SK-MEL-5 (cell line): ENCODE measurements around the gene CENPK. TPM values are rescaled to one million over a fixed set of nuclear protein-coding genes. Genes with fewer than 3 reads are reported as not detected.
"Not testable (repeated sequence)": the region's sequence is repeated elsewhere in the genome, so short reads cannot be mapped to it uniquely, and the experiment has no call there.

Experiments used
- DNase-seq: peaks from one replicate; pipeline ENCODE4 v3.0.0-alpha.2; 2016; ENCODE audit warnings: low read depth, low spot score
- in situ Hi-C: cut with HindIII; loops from 2 replicates; pipeline ENCODE4 v1.10.0; 2016; ENCODE audit warnings: low sequenced_read_pairs, high pct_unique_total_duplicates, low pct_unique_long_range_greater_than_20kb
- total RNA-seq: library from RNA; depleted of rRNA; stranded (reverse); fragments of >200 nt; shearing (Covaris generic); gene quantifications from 2 replicates; pipeline ENCODE4 v1.2.3, GENCODE V29; 2014

The CENPK gene
- total RNA-seq, 1 experiment from 2014 or later, result 28.2 TPM

DNA sequence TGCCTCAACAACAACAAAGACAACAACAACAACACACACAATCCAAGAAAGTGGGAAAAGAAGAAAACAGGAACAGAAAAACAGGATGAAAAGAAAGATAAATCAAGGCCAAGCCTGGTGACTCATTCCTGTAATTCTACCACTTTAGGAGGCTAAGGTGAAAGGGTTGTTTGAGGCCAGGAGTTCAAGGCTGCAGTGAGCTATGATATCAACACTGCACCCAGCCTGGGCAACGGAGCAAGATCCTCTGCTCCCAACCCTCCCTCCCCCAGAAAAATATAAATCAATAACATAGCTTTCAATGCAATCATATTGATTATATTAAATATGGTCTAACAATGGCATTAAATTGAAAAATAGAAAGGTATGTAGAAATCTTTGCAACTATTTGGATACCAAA is 32.1 kb downstream of the CENPK start:
- DNase-seq, result no peak
- in situ Hi-C loops, result no loop called here

DNA sequence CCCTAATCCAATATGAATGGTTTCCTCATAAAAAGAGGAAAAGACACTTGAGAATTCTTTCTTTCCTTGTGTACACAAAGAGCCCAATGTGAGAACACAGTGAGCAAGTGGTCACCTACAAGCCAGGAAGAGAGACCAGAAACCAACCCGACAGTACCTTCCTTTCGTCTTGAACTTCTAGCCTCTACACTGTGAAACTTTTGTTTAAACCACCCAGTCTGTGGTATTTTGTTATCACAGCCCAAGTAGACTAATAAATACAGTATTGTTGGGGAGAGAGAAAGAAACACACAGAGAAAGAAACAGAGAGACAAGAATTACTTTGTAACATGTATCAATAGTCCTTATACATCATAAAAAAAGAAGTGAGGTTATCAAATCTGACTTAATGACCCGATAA is 37.2 kb downstream of the CENPK start:
- DNase-seq, result peak; percentile 96
- in situ Hi-C loops, result no loop called here

DNA sequence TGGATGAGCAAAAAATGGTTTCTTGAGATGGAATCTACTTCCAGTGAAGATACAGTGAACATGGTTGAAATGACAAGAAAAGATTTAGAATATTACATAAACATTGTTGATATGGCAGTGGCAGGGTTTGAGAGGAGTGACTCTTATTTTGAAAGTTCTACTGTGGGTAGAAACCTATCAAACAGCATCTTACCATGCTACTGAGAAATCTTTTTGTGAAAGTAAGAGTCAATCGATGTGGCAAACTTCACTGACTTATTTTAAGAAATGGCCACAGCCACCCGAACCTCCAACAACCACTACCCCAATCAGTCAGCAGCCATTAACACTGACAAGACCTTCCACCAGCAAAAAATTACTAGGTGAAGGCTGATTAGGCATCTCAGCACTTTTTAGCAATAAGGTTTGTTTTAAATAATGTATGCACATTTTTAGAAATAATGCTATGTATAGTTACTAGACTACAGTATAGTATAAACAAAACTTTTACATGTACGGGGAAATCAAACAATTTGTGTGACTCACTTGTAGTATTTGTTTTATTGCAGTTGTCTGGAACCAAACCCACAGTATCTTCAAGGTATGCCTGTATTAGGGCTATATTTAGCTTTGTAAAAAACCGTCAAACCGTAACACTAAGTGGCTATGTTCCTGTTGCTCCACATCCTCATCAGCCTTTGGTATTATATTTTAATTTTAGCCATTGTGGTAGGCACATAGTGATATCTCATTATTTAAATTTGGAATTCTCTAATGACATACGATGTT is 50.6 kb downstream of the CENPK start:
- no peak for DNase-seq
- in situ Hi-C loops, result no loop called here

DNA sequence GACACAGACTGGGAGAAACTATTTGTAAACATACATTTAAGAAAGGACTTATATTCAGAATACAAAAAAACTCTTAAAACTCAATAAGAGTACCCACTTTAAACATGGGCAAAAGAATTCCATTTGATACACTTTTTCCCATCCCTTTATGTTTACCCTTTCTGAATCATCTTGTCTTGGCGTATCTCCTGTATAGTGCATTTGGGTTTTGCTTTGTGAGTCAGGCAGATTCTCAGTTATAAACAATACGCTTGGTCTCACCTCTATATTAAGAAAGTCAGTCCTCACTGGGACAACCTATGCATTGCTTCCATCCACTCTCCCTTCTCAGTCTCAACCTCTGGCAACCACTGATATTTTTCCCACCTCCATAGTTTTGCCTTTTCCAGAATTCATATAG is 54.0 kb downstream of the CENPK start:
- no peak for DNase-seq
- in situ Hi-C loops, result no loop called here

DNA sequence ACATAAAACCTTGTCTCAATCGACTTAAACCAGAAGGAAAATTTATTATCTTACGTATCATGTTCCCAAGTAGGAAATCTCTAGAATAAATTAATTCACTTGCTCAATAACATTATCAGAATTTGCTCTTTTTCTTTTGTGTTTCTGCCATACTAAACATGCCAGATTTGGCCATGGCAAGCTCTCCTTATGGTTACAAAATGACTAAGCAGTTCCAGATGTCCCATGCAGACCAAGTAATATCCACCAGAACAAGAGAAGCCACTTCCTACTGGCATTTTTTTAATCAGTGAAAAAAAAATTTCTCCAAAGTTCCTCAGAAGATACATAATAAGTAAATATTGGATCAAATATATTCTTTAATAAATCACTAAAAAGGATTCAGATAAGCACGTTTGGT is 56.0 kb downstream of the CENPK start:
- in situ Hi-C loops, result no loop called here

DNA sequence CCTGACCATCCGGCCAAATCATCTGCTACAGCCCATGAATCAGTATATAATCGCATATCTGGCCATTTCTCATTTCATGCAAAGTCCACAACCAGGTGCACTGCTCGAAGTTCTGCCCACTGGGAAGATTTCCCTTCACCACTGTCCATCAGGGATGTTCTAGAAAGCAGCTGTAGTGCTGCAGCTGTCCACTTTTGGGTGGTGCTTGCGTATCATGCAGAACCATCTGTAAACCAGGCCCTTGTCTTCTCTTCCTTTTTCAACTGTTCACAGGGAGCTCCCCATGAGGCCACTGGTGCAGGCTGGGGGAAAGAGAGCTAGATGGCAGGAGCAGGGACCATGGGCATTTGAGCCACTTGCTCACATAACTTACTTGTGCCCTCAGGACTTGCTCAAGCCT is 73.8 kb downstream of the CENPK start:
- no peak for DNase-seq
- in situ Hi-C loops, result loop anchor here (25.0 kb wide), 2 partner anchors 377 to 677 kb away; no protein-coding TSS in a partner anchor

More for the DNA sequence above, 56.0 kb downstream of the CENPK start:
- DNase-seq, result no peak

DNA sequence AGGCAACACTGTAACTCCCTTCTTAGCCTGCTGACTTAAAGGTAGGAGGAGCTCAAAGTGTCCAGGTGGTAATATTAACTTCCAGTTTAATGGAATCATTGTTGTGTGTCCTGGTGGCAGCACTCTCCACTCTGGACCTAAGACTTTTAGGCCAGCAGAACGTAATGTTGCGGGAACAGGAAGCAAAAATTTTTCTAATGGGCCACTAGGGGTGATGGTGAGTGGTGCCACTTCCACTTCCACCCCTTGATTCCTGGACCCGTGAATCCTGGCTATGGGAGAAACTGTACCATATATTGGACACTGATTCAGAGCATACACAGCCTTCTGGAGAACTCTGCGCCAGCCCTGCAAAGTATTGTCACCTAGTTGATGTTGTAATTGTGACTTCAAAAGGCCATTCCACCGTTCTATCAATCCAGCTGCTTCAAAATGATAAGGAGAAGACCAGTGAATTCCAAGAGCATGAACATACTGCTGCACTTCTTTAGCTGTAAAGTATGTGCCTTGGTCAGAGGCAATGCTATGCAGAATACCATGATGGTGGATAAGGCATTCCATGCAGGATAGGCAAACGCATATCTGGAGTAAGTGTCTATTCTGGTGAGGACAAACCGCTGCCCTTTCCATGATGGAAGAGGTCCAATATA is 74.8 kb downstream of the CENPK start:
- in situ Hi-C loops, result loop anchor here (25.0 kb wide), 2 partner anchors 376 to 676 kb away; no protein-coding TSS in a partner anchor
- DNase-seq, result peak; percentile 26

DNA sequence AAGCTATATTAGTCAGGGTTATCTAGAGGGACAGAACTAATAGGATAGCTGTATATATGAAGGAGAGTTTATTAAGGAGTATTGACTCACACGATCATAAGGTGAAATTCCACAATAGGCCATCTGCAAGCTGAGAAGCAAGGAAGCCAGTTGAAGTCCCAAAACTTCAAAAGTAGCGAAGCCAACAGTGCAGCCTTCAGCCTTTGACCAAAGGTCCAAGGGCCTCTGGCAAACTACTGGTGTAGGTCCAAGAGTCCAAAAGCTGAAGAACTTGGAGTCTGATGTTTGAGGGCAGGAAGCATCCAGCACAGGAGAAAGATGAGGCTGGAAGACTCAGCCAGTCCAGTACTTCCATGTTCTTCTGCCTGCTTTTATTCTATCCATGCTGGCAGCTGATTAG is 76.2 kb downstream of the CENPK start:
- DNase-seq, result not testable (repeated sequence)
- in situ Hi-C loops, result loop anchor here (25.0 kb wide), 2 partner anchors 375 to 675 kb away; no protein-coding TSS in a partner anchor

DNA sequence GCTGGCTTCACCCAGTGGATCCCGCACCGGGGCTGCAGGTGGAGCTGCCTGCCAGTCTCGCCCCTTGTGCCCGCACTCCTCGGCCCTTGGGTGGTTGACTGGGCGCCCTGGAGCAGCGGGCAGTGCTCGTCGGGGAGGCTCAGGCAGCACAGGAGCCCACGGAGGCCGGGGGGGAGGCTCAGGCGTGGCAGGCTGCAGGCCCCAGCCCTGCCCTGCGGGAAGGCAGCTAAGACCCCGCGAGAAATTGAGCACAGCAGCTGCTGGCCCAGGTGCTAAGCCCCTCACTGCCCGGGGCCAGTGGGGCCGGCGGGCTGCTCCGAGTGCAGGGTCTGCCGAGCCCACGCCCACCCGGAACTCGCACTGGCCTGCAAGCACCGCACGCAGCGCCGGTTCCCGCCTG is 77.6 kb downstream of the CENPK start:
- DNase-seq, result no peak
- in situ Hi-C loops, result loop anchor here (25.0 kb wide), 2 partner anchors 373 to 673 kb away; no protein-coding TSS in a partner anchor

DNA sequence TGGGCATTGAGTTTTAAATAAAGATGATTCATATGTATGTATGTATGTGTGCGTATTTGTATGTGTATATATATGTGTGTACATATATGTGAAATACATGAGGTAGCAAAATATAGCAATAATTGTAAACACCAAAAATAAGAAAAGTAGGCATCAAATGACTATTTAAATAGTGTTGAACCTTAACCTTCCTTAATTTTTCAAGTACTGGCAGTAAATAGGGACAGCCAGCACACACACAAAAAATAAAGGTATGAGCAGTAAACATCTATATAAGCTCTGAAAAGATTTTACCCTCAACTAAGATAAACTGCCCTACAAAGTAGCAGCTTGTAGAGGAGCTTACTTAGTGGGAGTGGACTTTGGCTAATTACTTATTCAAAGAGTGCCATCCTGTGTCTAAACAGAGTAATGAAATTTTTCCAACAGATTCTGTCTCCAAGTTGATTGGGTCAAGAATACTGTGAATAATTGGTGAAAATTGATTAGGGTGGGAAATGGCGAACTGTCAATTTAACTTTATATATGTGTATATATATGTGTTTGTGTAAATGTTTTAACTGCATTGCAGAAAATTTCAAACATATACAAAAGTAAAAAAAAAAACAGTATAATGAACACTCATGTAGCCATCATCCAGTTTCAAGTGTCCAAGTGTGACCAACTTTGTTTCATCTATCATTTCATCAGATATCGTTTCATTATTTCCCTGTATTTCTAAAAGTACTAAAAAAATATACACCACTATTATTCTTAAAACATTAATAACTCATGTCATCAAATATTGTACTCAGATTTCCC is 79.2 kb downstream of the CENPK start:
- DNase-seq, result peak; percentile 76
- in situ Hi-C loops, result loop anchor here (25.0 kb wide), 2 partner anchors 371 to 671 kb away; no protein-coding TSS in a partner anchor

DNA sequence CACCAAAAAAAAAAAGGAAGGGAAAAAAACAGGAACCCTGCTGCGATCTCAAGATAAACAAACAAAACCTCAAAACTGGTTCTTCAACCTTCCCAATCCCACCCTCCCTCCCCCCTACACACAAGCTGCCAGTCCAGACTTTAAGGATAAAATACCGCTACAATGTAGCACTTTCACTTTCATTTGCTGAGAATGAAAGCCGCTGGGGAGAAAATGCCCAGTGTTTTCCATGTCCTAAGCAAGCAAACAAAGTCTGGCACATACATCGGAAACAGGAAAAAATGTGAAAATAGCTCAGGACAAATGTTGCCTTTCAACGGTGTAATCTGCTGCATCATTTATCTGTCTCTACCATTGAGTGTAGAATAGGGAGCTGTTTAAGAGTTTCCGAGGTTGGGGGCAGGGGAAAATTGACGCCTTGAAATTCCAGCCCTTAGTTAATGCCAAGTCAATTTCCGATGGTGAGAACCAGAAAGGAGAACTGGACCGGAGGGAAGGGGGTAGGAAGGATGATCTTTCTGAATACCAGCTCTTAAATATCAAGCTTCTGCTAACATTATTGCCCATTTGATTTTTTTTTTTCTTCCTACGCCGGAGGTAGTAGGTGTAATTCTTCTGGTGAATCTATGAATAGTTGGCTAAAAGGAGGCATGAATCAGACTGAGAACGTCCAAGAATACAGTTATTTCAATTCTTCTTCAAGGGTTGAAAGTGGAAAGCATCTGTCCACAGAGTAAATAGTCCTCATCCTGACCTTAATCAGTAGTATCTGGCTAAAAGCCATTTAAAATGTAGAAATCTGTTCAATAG is 80.0 kb downstream of the CENPK start:
- DNase-seq, result peak; percentile 47
- in situ Hi-C loops, result loop anchor here (25.0 kb wide), 2 partner anchors 371 to 671 kb away; no protein-coding TSS in a partner anchor

DNA sequence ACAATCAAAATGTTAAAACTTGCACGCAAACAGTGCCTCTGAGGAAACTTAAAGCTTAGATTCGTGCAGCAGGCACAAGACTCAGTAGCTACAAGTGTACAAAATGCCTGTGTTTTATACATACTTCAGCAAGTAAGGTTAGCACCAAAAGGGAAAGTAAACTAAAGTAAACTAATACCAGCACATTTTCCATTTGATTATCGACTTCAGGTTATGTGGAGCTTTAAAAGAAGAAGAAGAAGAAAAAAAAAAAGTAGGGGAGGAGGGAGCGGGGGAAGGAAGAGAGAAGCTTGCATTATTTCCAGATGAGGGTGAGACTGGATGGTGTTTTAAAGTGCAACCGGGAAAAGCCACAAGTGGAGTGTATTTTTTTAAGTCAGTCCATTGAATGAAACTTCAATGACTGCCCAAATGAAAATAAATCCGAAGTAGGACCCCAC is 80.7 kb downstream of the CENPK start:
- DNase-seq, result peak; percentile 28
- in situ Hi-C loops, result loop anchor here (25.0 kb wide), 2 partner anchors 370 to 670 kb away; no protein-coding TSS in a partner anchor

DNA sequence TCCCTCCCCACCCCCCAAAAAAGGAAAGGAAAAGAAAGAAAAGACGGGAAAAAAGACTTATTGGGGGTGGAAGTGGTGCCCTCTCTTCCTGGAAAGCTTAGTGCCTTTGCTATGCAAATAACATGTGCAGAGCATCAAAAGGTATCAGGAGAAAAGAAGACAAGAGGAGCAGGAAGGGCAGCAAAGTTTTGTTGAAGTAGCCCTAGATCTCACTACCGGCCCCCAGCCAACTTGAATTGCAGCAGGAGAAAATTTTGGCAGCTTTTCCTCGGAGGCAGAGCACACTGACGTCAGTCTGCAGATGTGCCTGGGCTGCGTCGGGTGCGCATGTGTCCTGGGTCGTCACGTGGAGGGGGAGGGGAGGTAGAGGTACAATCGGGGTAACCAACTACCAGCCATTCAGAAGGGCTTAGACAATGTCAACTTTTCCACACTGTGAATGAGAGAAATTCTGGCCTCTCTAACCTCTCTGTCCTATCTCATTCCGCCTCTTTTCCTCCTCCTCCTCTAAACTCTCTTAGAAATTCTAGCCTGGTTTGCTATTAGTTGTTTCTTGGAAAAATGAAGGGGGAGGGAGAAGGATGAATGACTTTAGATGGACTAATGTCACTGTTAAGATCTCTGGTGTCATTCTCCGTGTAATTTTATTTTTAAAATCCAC is 81.2 kb downstream of the CENPK start, which contains the start of gene ADAMTS6:
ADAMTS6 (minus strand) TSS at position 286 of the 661 bp plus-strand sequence. CDS start 8,247 bp downstream, outside the sequence.
- DNase-seq, result peak; percentile 89
- in situ Hi-C loops, result loop anchor here (25.0 kb wide), 2 partner anchors 369 to 669 kb away; no protein-coding TSS in a partner anchor

DNA sequence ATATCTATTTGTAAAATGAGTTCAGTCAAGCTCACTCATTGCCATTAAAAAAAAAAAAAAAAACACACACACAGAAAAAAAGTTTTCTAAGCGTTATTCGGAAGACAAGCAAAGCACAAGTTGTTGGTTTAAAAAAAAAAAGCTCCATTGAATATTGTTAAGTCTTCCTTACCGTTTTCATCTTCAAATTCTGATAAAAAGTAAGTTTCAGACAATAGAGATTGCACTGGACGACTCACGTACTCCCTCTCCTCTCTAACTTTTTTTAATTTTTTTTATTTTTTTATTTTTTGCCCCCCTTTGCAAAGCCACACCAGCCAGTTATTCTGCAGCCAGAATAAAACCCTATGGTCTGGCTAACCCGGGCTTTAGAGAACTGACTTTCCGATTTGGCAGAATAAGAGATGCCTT is 81.8 kb downstream of the CENPK start:
- peak; percentile 1 for DNase-seq
- in situ Hi-C loops, result loop anchor here (25.0 kb wide), 2 partner anchors 369 to 669 kb away; no protein-coding TSS in a partner anchor

DNA sequence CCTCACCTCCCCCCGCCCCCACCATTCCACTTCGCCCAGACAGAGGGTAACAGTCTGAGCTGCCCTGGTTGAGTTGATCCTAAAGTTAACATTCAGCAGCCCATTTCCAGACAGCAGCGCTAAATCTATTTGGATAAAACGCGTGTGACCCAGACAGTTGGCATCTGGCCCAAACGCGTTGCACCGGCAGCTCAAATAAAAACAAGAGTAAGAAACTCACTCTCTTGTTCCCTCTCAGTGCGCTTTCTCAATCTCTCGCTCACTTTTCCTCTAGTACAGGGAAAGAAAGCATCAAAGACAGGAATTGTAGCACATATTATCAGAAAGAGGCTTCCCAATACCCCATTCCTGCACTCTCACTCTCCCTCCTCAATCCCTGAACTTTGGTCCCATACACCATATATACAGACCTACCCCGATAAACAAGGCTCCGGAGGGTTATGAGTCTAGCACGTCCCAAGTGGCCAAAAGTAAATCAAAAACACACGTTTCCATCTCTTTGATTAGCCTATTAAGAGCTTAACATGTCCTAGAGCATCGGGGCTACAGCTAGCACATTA is 82.6 kb downstream of the CENPK start:
- peak; percentile 46 for DNase-seq
- in situ Hi-C loops, result loop anchor here (25.0 kb wide), 2 partner anchors 368 to 668 kb away; no protein-coding TSS in a partner anchor

DNA sequence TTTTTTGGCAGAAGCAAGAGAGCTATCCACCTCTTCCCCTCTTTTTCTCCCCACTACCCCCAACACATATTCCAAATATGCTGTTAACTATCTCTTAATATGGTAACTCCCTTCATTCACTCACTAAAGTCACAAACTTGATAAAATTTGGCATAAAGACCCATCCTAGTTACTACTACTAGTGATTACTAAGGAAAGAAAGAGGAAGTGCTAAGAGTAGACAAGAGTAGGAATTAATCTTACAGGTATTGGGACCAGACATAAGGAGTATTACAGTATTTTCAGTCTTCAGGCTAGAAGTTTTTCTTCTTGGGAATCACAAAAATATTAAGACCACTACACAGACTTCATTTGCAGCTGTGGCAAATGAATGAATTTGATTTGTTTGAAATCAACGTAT is 83.4 kb downstream of the CENPK start:
- in situ Hi-C loops, result loop anchor here (25.0 kb wide), 2 partner anchors 367 to 667 kb away; no protein-coding TSS in a partner anchor
- no peak for DNase-seq
